Neural progenitor cell (in vitro differentiated cells): Measurements from ENCODE around the gene CST3.

Source experiments
- EZH2 ChIP-seq: fragments of 200-600 bp; sonication (generic); IDR thresholded peaks from 2 replicates; pipeline ENCODE4 v1.6.1; 2017; ENCODE audit warnings: antibody characterized with exemption, mild to moderate bottlenecking, moderate library complexity
- EZH2phosphoT487 ChIP-seq: fragments of 200-600 bp; sonication (generic); IDR thresholded peaks from 2 replicates; pipeline ENCODE4 v1.6.1; 2017; ENCODE audit warnings: antibody characterized with exemption
- TF ChIP-seq, protein P1 (sequence below): fragments of 200-600 bp; sonication (generic); IDR thresholded peaks from 2 replicates; pipeline ENCODE4 v1.5.1; 2017; ENCODE audit warnings: antibody characterized with exemption, mild to moderate bottlenecking

DNA sequence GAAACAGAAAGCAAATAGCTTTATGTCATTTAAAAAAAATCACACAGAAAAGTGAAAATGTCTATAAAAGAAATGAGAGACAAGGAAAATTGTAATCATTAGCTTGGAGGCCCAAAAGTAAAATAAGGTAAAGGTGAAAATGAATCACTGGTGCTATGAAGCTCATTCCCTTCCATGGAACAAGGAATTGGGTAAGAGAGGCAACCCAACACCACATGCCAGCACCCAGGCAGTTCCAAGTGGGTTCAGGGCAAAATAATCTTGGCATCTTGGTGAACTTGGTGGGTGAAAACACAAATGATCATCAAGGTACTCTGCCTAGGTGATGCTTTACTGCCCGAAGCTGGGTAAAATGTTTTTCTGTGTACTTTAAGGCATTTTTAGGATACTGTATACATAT is 34.4 kb upstream of the CST3 start:
- TF ChIP-seq, protein P1, sequence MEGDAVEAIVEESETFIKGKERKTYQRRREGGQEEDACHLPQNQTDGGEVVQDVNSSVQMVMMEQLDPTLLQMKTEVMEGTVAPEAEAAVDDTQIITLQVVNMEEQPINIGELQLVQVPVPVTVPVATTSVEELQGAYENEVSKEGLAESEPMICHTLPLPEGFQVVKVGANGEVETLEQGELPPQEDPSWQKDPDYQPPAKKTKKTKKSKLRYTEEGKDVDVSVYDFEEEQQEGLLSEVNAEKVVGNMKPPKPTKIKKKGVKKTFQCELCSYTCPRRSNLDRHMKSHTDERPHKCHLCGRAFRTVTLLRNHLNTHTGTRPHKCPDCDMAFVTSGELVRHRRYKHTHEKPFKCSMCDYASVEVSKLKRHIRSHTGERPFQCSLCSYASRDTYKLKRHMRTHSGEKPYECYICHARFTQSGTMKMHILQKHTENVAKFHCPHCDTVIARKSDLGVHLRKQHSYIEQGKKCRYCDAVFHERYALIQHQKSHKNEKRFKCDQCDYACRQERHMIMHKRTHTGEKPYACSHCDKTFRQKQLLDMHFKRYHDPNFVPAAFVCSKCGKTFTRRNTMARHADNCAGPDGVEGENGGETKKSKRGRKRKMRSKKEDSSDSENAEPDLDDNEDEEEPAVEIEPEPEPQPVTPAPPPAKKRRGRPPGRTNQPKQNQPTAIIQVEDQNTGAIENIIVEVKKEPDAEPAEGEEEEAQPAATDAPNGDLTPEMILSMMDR: no peak
- TF ChIP-seq EZH2phosphoT487: no peak
- no peak for TF ChIP-seq EZH2
